GM19455 (cell line): ENCODE results near the gene LRIT3.
"Not testable (repeated sequence)": the region's sequence is repeated elsewhere in the genome, so short reads cannot be mapped to it uniquely, and the experiment has no call there.

Experiments used
- ATAC-seq: cut with Tn5 transposase; IDR thresholded peaks from one replicate; pipeline ENCODE4 v1.9.1; 2021; ENCODE audit not compliant: unreplicated experiment

The LRIT3 gene

DNA sequence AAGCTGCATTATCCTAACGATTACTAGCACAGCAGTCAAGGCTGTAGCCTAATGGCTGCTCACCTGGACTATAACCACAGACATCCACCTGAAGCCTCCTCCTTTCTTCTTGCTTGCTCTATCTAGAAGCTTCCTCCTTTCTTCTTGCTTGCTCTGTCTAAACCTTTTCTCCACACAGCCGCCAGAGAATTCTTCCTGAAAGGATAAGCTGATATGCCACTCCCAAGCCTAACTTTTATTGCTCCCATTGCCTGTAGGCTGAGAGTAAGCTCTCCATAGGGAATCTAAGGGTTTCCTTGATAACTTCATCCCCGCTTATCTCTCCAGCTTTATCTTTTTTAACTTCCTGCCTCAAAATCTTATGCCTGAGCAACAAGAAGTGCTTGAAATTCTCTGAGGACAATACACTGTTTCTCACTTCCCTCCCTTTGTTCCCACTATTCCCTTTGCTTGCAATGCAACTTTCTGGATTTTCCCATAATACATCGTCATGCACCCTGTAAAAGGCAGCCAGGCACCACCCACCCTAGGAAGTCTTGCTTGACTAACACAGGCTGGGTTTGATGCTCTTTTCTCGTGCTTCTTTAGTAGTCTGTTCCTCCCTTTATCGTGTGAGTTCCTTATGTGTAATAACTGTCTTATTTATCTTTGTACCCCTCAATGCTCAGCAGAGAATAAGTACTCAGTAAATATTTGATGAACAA, 1.4 kb upstream of the LRIT3 start:
- no peak for ATAC-seq

DNA sequence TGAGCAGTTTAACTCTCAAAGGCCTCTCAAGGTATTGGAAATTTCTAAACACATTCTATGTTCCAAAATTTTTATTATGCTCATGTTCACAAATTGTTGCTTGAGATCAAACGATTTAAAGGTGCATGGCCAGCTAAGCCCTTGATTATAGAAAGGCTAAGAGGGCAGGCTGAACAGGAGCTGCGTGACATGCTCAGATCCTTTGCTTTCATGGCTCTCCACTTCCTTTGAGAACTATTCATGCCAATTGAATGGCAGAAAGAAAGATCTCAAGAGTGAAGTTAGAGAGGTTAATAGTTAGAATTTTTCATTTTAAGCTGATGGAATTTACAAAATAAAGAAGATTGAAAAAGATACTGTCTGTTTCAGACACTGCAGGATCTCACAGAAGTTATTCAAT, 594 bp downstream of the LRIT3 start:
- ATAC-seq, result no peak

DNA sequence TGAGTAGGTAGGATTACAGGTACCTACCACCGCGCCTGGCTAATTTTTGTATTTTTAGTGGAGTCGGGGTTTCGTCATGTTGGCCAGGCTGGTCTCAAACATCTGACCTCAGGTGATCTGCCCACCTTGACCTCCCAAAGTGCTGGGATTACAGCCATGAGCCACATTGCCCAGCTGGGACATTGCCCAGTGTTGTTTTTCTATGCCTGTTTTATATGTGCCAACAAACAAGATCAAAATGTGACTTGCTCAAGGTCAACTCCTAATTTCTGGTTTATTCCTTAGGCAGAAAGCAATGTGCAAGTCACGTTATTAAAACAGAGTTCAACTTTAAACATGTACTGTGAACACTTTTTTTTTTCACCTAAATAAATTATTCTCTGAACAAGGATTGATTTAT, 2.7 kb downstream of the LRIT3 start:
- ATAC-seq, result no peak

DNA sequence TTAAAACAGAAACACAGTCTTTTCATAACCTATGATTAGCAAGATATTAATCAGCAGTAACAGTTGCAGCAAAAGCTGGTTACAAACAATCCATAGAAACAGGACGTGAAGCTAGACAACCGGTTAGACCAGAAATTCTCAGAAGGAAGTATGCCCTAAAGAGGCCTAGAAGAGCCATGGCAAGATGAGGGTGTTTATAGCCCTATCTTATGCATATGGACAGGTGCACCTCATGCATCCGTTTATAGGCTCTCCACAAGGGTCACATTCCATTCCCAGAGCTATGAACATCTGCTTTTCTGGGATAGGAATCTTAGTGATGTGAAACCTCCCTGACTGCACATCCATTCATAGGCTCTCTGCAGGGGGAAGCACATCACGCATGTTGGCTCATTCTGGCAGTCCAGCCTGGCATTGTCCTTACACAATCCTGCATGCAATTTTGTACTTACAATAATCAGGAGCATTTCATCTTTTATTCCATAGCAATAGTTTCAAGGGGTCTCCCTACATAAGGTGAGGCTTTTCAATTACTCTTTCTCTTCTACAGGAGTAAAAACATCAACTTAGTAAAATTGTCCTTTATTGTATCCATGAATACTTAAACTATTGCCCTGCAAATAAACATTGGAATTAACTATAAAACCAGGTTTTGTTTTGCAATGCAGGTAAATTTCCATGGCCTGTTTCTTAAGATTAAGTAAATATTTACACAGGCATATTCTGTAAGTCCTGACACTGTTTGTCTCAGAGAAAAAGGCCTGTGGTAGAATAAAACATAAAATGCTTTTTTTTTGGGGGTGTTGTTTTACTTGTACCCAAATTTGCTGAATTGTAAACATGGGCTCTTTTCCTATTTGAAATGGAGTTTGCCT, 11.8 kb downstream of the LRIT3 start:
- ATAC-seq, result not testable (repeated sequence)

DNA sequence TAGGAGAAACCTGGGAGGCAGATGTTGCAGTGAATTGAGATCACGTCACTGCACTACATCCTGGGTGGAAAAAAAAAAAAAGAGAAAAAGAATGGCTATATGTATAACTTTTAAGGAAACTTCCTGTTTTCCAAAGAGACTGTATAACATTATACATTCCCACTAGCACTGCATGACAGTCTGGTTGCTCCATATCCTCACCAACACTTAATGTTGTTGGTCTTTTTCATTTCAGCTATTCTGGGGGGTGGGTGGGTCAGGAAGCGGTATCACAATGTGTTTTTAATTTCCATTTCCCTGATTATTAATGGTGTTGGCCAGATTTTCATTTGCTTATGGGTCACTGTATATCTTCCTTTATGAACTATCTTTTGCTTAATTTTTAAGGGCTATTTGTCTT, 13.4 kb downstream of the LRIT3 start:
- ATAC-seq, result no peak

DNA sequence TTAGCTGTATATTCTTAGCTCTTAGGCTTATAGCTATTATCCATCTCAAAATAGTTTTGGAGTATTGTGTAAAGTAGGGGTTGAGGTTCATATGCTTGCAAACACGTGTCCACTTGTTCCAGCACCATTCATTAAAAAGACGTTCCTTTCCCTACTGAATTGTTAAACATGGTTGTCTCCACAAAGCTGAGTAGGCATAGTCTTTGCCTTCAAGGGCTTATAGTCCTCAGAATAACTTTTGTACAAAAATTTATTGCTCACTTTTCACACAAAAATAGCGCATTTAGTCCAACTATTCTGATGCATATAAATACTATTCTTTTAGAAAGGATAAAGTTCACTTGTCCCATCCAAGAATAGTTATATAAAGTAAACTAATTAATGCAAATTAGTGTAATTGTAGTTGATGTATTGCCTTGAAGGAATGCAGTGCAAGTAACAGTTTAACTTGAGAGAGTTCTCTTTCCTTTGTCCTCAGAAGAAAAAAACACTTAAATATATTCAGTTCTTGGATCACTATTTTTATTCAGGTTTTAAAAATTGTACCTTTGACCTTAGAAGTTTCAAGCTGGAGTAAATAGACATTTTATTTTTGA, 14.1 kb downstream of the LRIT3 start:
- ATAC-seq, result no peak

DNA sequence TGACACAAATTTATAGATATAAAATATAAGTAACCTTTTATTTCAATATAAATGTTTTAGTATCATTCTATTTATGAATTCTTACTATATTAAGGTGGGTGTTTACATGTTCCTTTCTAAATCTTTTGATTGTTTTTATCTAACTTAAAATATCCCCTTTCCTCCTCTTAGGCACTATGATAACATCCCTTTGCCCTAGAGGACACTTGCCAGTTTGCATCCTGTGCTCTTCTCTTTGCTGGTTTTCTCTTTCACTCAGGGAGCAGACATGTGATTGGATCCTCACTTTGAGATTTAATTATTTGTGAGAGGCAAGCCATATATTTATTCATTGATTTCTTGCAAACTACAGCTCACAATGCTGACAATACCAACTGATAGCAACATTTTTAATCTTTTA, 16.2 kb downstream of the LRIT3 start:
- no peak for ATAC-seq

DNA sequence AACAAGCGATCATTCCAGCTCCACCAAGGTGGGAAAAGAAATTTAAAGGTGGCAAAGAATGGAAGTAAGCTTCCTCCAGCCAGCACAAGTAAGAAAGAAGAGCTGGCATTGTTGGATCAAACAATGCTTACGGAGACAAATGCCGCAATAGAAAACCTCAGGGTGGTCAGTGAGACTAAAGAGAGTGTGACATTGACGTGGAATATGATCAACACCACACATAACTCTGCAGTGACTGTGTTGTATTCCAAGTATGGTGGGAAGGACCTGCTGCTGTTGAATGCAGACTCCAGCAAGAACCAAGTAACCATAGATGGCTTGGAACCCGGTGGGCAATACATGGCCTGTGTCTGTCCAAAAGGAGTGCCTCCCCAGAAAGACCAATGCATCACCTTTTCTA, 22.2 kb downstream of the LRIT3 start:
- no peak for ATAC-seq

DNA sequence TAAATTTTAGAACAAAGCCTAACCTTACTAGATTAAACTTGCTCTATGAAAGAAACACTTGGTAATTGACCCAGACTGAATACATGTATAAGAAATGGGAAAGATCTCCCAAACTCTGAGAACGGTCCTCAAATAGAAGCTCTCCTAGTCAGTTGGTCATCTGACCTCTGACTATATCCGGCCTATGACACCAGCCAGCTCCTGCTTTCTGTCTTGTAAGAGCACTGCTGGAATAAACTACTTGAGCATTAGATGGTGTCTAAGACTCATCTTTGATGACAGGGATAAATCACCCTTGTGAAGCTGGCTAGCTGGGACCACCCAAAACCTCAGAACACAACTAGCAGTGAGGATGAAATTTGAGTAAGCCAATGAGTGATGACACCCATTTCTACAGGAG, 24.2 kb downstream of the LRIT3 start:
- ATAC-seq, result no peak

DNA sequence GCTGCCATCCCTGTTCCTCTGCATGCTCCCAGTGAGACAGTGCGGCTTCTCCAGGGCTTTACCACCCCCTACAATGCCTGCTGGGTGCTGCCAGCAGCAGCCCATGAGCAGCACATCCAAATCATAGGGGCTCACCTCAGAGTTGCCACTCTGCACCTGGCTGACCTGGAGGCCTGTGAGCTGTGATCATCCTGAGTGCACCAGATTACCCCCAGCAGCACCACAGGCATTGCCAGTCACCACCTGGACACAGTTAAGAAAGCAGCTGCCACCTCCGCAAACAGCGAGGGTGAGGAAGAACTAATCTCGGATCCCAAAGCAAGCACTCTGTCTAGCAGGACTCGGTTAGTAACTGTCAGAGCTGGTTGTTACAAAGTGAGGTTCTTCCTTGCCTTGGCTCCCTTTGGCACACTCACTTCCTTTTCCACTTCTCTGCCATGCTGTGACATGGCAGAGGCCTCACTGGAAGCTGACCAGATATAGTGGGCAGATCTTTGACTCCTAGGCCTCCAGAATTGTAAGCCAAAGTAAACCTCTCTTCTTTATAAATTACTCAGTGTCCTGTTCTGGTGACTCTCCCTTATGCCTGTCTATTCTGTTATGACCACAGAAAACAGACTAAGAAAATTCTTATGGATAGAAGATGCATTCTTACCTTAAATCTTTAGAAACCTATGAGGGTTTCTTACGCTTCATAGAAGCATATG, 25.2 kb downstream of the LRIT3 start:
- ATAC-seq, result no peak

DNA sequence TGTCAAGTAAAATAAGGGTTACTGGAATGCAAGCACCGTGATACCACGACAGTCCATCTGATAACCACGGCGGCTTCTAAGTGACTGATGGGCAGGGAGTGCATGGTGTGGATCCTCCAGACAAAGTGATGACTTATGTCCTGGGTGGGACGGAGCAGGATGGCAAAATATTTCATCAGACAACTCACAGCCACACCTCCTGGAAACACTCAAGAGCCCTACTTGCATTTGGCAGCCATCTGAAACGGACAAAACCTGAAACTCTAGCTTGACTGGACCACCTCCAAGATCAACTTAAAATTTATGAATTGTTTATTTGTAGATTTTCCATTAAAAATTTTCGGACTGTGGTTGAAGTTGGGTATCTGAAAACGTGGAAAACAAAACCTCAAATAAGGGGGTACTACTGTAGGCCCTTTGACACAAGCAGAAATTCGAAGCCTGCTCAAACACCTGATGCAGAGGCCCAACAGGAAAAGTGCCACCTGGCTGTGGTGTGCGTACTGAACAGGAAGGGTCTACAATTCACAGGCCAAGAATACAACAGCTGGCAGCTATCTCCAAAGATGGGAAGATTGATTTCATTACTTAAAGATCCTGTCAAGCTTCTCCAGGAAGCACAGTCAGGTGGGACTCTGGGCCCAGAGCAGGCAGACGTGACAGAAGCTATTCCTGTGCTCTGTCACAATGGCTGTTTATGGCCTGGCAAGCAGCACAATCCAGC, 26.0 kb downstream of the LRIT3 start:
- ATAC-seq, result no peak

DNA sequence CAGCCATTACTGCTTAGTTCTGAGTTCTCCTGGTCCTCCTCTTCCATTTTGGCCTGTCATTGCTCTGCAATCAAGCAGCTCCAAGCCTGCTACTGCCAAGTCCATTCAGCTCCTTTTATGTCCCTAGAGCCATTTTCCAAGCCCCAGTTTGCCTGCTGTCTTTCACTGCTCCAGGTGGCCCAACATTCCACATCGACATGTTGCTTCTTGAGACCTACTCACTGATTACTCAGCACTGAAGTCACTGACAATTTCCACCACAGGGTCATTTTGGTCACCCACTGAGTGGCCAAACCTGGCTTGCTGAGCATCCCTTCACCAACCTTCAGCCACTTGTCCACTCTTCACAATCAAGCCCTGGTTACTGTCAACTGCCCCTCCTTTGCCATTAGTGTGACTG, 27.2 kb downstream of the LRIT3 start:
- ATAC-seq, result no peak

DNA sequence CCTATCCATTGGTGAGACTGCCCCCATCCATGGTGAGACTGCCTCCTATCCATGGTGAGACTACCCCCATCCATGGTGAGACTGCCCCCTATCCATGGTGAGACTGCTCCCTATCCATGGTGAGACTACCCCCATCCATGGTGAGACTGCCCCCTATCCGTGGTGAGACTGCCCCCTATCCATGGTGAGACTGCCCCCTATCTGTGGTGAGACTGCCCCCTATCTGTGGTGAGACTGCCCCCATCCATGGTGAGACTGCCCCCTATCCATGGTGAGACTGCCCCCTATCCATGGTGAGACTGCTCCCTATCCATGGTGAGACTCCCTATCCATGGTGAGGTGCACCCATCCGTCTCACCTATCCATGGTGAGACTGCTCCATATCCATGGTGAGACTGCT, 27.6 kb downstream of the LRIT3 start:
- ATAC-seq, result not testable (repeated sequence)

DNA sequence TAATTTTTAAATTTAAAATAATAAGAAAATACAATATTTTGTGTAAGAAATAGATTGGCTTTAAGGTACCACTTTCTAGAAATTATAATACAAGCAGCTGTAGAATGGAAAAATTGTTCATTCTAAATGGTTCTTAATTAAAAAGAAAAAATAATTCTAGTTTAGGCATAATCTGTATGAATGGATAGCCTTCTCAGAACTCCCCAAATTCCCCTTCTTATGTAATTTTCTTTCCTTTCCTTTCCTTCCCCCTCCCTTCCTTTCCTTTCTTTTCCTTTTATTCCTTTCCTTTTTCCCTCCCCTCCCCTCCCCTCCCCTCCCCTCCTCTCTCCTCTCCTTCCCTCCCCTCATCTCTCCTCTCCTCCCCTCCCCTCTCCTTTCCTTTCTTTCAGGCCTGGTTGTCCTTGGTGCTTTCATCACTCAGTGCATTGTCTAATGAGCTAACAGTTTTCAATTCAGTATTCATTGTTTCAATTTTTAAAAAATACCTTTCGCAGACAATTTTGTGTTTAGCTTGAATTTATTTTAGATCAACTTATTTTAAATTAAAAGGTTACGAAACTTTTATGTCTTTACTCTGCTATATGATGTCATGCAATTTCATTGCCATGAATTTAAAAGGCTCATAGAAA, 28.8 kb downstream of the LRIT3 start:
- ATAC-seq, result no peak

DNA sequence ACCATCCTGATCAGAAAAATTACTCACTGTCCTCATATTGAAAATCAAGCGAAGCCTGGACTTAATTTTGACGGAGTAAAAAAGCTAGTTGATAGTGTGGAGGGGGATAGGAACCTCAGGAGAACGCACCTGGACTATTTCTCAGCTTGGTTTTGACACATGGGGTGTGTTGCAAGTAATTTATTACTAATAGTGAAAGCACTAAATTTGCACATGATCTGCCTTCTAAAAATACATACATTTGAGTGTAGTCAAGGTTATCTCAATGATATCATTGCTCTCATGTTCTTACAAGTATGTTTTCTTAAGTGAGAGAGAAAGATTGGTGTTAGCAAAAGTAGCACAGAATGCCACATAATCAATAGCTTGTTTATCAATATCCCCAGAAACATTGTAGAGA, 29.5 kb downstream of the LRIT3 start:
- peak; percentile 81 for ATAC-seq

DNA sequence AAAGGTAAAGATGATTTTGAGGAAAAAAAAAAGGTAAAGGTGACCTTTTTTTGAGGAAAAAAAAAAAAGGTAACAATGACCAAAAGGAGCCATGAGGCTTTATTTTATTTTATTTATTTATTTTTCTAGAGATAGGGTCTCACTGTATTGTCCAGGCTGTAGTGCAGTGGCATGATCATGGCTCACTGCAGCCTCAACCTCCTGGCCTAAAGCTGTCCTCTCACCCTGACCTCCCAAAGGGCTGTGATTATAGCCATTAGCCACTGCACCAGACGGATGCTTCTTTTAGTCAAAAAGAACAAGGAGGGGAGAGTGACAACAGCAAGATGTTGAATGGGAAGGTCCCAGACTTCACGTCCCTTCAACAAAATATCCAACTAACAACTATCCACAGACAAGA, 30.4 kb downstream of the LRIT3 start:
- ATAC-seq, result no peak

DNA sequence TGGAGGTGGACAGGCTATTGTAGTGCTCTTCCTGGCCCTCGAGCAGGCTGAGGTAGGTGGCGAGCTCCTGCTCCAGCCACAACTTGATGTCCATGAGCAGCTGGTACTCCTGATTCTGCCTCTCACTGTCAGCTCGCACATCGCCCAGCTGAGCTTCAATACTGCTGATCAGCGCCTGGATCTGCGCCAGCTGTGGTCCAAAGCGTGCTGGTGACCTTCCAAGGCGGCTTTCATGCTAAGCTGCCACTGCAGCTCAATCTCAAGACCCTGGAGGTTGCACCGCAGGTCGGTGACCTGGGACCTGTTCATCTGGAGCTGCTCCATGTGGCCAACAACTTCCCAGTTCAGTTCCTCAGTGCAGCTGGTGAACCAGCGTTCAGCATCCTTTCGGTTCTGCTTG, 31.2 kb downstream of the LRIT3 start:
- no peak for ATAC-seq

DNA sequence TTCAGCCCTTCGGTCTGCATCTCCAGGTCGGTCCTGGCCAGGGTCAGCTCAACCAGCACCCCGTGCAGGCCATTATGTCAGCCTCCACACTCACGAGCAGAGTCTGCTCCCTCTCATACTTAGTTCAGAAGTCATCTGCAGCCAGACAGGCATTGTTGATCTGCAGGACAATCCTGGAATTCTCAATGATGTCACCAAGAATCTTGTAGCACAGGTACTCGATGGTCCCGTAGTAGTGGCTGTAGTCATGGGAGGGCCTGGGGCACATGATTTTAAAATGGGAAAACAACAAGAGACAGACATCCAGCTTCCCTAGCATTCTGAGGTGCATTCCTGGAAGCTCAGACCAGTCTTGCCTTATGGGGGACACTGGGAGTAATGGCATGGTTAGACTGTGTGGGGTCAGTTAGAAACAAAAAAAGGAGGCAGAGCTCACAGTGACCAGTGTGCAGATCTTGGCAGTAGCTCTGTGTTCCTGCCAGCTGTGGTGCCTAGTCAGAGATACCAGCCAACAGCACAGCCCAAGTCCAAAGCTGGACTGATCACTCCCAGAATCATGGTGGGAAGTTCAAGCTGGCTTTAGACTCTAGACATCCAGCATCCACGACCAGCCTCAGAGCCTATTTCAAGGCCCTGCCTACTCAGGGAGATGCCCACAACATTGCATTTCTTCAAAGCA, 31.9 kb downstream of the LRIT3 start:
- ATAC-seq, result no peak

DNA sequence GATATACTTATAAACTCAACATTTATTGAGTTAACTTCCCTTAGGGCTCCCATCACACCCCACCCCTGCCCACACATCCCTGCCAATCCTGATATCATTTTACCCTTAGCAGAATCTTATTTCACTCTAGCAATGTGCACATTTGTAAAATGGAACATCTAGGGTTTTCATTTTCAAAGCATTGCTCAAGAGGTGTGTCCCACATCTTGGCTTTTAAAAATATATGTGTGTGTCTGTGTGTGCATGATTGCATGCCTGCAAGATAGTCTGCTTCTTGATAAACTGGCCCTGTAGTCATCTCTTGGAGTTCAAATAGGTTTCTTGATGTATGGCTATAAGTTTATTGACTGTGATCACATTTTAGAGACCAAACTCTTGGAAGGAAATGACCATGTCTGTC, 38.4 kb downstream of the LRIT3 start:
- no peak for ATAC-seq

DNA sequence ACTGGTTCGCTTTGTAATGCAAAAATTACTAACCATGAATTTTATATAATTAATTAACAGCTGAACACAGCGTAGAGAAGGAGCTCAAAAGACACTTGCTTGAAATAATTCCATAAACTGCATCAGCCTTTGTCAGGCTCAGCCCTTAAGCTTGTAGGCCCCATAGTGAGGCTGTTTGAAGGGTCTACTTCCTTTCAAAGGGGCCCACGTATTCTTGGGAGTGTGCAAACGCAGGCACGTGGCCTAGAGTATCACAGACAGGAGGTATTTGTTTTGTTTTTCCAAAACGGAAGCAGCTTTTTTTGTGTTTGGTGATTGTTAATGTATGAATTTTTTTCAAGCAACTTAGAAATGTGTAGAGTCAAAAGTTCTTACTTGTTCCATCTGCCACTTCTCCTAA, 39.2 kb downstream of the LRIT3 start:
- ATAC-seq, result no peak
